Measurements from ENCODE around the gene ILRUN.
"Not testable (repeated sequence)": the region's sequence is repeated elsewhere in the genome, so short reads cannot be mapped to it uniquely, and the experiment has no call there.

Gene ILRUN

GRCh38 chr6:34663371-34663770 lies 33.2 kb downstream of the ILRUN start:
- DNase-seq, result no peak

- no peak for DNase-seq
These were observed 35.2 kb downstream of the ILRUN start for GRCh38 chr6:34661357-34661756.

DNA sequence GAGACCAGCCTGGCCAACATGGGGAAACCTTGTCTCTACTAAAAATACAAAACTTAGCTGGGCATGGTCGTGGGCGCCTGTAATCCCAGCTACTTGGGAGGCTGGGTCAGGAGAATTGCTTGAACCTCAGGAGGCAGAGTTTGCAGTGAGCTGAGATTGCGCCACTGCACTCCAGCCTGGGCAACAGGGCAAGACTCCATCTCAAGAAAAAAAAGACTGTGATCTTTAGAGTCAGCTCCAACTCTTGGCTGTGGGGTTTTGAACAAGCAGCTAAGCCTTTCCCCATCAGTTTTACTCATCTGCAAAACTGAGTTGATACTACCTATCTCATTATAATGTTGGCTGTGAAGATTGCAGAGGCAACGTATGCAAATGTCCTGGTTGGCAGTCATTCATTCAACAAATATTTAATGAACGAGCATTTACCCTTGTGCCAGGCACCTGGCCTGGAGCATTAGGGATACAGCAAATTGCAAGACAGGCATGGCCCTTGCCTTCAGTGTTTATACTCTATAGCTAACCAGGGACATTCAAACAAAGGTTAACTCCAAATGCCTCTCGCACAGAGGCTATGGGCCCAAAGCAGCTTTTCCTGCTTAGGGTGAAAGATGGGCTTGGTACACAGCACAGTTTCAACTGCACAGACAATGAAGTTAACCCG lies 37.8 kb downstream of the ILRUN start:
- no peak for DNase-seq

DNA sequence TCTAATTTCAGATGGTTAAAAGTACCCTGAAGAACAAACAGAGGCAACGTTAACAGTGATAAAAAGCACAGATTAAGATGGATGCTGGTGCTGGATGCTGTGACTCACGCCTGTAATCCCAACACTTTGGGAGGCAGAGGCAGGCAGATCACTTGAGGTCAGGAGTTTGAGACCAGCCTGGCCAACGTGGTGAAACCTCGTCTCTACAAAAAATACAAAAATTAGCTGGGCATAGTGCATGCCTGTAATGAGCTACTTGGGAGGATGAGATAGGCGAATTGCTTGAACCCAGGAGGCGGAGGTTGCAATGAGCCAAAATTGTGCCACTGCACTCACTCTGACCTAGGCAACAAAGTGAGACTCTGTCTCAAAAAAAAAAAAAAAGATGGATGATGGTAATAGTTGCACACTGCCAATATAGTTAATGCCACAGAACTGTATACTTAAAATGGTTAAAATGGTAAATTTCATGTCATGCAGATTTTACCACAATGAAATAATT lies 38.5 kb downstream of the ILRUN start:
- not testable (repeated sequence) for DNase-seq

GRCh38 chr6:34657307-34657978 lies 39.1 kb downstream of the ILRUN start:
- DNase-seq, result no peak

- no peak for DNase-seq
These were observed 39.6 kb downstream of the ILRUN start for GRCh38 chr6:34657037-34657306.

GRCh38 chr6:34656378-34657036 lies 40.1 kb downstream of the ILRUN start:
- DNase-seq, result no peak

- DNase-seq, result not testable (repeated sequence)
These were observed 40.6 kb downstream of the ILRUN start for GRCh38 chr6:34655876-34656377.

DNA sequence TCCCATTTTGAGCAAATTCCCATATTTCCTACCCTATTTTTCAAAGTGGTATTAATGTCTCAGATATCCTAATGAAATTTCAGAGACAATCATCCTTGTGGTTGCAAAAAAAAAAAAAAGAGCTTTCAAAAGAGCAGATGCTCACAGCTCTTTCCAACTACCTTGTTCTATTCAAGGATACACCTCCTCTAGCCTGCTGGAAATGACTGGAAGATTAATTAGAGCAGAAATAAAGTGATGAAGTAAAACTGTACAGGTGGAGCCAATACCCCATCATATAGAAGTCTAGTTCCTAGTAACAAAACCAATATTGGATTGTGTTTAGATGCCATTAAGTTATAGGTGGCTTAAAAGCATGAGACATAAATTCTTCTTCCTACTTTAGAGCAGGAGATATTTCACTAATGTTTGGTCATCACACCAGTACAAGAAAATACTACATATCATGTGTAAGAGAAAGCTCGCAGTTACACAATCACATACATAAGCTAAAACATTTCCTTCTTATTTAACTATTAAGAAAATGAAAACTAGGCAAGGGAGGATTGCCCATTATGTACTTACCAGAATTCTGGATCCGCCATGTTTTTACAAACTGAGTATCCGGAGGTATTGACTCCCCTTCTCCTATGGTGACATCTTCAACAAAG lies 42.4 kb downstream of the ILRUN start:
- DNase-seq, result no peak

DNA sequence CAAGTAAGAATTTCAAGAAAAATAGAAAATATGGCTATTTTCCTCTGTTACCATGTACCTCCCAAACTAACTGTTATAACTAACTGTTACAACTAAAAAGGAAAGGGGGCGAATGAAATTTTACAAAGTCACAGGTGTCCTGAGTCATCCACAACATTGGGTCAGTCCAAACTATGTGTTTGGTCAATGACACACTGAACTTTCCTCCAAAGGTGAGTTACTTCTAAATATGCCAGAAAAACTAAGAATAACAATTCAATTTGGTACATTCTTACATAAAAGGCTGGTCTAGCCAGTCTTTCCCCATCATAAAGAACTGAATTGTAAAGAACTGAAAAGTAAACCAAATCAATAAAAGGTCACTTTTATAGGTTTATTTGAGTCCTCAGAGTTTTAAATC lies 44.3 kb downstream of the ILRUN start:
- no peak for DNase-seq

DNA sequence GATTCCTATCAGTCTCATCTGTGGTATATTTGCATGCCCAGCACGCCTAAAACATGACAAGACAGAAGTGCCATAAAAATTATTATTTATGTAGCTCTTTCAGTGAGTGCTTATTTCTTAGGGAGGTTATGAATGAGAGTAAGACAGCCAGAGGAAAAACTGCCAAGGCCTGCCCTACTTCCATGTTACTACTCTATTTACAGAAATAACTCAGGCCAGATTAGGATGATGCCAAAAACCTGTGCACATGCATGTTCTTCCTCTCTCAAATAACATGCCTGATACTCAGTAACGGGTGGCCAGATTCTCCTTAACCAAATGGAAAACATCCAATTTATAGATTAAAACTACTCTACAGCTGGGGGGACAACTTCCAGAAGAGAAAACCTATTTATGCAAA lies 45.7 kb downstream of the ILRUN start:
- no peak for DNase-seq

DNA sequence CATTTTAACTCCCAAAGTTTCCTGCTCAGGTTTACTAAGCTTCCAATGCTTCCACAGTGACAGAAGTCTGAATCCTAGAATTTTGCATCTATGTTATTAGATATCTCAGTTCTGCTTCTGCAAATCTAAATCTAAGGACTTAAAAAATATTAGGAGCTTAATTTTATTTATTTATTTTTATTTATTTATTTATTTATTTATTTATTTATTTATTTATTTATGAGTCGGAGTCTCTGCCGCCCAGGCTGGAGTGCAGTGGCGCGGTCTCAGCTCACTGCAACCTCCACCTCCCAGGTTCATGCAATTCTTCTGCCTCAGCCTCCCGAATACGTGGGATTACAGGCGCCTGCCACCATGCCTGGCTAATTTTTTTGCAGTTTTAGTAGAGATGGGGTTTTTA lies 46.3 kb downstream of the ILRUN start:
- DNase-seq, result not testable (repeated sequence)

DNA sequence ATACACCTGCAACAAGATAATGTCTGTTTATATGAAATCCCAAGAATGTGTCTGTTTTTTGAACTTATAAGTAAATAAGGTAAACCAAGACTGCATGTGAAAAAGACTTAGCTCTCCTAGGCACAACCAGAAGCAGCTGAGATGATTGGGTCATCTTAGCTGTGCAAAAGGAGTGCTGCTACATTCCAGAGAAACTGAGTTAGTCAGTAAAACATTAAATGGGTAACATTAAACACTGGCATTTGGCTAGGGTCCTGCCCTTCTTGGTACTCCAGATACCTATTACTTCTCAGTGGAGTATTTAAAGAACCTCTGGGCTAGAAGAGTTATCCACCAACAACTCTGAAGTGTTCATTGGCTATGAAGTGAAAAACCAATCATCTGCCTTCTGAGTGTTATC lies 47.8 kb downstream of the ILRUN start:
- DNase-seq, result no peak
